Measurements from ENCODE around the gene POLR2H. TPM values are rescaled to one million over a fixed set of nuclear protein-coding genes. Genes with fewer than 3 reads are reported as not detected.

POLR2H gene
- total RNA-seq, 2 donors from 2014 or later, result 26.8 to 34.4 TPM

DNA sequence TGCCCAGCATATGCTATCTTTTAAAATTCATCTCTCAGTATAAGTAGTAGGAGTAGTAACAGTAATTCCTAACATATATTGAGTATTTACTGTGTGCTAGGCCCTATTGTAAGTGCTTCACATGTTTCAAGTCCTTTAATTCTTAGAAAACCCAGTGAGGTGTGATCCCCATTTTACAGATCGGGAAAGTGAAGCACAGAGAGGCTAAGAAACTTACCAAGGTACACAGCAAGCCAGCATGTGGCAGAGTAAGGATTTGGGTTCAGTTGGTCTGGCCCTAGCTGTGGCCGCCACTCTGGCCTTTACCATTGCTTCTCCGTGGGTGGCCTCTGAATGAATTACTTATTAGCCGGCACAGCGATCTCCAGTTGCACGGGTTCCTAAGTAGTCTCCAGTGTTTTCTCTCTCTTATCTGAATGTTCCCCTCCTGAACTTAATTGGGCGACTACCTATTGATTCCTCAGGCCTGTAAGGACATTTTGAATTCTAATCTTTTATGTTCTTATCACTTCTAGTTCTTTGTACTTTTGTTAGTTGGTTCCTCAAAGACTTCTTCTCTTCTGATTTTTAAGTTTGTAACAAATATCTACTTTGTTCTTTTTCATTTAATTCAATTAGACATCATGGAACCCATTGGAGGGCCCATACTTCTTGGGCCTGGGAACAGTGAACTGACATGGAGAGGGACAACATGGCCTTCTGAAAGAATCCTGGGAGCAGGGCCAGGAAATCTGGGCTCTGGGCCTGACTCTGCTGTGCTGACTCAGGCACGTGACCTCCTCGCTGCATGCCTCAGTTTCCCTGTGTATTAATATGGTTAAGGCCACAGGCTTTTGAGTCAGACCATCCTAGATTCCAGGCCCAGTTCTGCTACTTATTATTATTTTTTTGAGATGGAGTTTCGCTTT lies 11.7 kb upstream of the POLR2H start:
- intact Hi-C loops (cut with DNase I), result no loop called here
- ATAC-seq (no peak), DNase-seq (no peak)

DNA sequence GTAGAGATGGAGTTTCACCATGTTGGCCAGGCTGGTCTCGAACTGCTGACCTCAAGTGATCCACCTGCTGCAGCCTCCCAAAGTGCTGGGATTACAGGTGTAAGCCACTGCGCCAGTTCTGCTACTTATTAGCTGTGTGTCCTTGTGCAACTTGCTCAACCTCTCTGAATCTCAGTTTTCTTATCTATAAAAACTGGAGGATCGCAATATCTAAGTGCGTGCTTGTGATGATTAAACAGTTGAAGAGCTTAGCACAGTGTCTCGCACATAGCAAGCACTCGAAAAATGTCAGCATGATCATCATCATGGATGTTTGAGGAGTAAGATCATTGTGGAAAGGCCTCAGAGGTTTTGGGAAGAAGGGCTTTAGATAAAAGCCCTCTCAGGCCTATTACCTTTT lies 10.9 kb upstream of the POLR2H start:
- ATAC-seq (no peak), DNase-seq (no peak)
- intact Hi-C loops (cut with DNase I), result no loop called here

DNA sequence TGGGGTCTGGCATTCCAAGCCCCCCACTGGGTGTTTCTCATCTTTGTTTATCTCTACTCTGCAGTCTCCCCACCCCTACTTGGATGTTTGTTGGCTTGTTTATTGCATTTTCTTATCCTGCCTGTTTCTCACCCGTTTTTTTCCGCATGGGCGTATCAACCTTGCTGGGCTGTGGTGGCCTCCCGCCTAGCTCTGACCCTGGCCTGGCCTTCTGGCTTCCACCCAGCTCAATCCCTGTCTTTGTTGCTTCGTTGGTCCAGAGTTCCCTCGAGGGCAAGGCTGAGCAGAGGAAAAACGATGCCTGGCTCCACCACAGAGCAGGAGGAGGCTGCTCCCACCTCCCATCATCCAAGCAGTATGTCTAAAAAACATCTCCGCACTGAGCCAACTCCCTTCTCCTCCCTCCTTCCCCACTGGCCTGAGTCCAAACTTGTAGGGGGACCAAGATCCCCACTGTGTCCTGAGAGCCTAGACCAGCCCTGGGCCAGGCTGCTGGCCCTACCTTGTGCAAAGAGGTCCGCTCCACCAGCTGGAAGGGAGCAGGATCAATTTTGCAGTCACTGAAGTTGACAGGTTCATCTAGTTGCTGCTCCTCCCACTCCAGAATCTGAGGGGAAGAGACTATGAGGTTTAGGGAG lies 9.9 kb upstream of the POLR2H start:
- intact Hi-C loops (cut with DNase I), result no loop called here
- no peak for DNase-seq
- ATAC-seq, result peak in 1 of 2 donors; percentile 5

DNA sequence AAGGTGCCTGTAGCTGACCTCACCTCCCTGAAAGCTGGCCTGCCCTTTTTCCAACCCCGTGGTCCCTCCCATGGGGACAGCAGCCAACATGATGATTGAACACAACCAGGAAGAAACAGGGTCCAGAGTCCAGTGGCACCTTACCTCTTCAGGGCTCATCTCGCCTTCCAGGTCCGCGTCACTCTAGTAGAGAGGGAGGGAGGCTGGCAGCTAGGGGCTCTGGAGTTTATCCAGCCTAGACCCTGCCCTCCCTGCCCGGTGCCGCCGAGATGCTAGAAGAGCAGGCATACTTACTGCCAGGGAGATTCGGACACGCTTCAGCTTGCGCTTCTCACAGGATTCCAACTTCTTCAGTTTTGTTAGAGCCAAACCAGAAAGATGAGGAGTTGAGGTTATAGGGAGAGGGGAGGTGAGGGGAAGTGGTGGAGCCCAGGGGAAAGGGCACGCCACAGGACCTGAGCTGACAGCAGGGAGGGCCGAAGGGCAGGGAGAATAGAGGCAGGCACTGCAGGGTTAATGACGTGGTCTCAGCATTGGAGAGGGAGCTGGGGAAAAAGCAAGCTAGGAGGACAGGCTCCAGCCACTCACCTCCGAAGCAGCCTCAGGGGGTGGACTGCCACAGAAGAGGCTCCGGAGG lies 9.2 kb upstream of the POLR2H start:
- intact Hi-C loops (cut with DNase I), result no loop called here
- ATAC-seq (peak in 1 of 2 donors; percentile 7), DNase-seq (no peak)

DNA sequence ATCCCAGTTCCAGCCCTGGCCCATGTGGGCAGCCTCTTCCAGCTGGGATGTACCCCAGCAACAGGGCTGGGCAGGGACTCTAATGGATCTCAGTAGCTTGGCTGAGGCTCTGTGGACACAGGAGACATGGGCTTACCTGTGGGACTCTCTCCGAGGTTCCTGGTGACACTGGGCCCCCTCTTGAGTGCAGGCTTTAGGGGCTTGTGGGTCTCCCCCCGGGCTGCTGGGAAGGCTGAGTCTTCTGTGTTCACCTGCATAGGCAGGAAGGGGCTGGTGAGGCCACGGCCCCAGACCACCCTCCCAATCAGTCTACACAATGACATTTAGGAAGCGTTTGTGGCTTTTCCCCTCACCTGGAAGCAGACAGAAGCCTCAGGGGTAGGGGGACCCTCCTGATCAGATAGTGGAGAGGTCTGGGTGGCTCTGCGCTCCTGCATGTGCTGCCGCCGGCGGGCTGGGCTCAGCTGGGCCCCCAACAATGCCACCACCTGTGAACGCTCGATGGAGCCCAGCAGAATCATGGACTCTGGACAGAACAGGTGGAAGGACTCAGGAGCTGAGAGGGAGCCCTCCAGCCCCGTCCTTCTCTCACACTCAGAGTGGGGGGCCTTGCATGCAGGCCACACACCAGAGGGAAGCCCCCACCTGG lies 8.5 kb upstream of the POLR2H start:
- ATAC-seq (no peak), DNase-seq (no peak)
- intact Hi-C loops (cut with DNase I), result no loop called here

DNA sequence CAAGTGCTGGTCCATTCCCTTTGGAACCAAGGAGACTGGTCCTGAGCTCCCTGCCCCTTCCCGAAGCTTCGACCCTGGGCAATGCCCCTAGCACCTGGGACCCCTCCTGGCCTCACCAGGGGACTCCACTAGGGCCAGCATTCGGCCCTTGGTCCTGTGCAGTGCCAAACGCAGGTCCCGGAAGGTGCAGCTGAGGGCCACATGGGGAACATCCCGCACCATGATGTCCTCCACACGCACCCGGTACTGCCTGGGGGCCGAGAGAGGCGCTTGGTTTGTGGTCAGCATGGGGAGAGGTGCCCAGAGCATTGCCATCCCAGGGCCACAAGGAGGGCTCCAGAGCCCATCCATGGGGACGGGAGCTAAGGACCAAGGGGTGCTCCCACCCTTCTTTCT lies 8.0 kb upstream of the POLR2H start:
- ATAC-seq (no peak), DNase-seq (no peak)
- intact Hi-C loops (cut with DNase I), result no loop called here

DNA sequence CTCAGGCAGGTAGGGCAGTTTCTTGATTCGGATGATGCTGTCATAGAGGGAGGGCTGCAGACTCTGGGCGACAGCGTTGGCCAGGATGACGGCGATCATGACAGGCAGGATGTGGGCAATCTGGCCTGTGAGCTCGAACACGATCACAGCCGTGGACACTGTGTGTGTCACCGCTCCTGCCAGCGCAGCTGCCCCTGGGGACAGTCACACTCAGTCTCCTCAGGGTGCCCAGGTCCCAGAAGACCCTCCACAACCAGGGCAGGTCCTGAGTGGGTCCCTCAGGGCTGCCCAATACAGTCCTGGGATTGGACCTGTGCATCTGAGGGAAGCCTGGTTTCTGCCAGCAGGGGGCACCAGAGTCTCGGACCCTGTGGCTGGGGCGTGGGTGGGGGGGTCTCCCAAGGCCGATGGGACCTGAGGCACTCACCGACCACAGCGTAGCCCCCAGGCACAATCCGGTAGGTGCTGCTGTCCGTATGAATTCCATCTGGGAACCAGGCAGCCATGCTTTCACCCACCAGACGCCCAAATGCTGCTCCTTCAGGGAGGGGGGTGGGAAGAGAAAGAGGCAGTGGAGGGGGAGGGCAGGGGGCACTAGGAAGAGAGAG lies 7.3 kb upstream of the POLR2H start:
- ATAC-seq, result peak; percentile 45 to 50

DNA sequence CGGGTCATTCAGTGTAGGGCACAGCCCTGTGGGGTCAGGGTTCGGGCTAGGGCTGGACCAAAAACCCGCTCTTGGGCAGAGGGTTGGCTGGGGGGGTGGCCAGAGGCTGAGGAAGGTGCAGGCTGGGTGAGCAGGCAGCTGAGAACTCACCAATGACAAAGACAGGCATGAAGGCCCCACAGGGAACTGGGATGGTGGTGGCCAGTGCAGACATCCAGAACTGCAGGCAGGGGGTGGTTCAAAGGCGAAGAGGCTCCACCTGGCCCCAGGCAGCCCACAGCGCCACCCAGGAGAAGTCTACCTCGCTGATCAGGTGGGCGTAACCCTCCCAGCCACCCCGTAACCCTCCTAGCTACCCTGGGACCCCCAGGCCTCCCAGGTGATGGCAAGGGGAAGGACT lies 6.8 kb upstream of the POLR2H start:
- intact Hi-C loops (cut with DNase I), result no loop called here
- DNase-seq, result no peak
- ATAC-seq, result no peak

More for the DNA sequence above, 7.3 kb upstream of the POLR2H start:
- intact Hi-C loops (cut with DNase I), result no loop called here
- peak; percentile 69 for DNase-seq

DNA sequence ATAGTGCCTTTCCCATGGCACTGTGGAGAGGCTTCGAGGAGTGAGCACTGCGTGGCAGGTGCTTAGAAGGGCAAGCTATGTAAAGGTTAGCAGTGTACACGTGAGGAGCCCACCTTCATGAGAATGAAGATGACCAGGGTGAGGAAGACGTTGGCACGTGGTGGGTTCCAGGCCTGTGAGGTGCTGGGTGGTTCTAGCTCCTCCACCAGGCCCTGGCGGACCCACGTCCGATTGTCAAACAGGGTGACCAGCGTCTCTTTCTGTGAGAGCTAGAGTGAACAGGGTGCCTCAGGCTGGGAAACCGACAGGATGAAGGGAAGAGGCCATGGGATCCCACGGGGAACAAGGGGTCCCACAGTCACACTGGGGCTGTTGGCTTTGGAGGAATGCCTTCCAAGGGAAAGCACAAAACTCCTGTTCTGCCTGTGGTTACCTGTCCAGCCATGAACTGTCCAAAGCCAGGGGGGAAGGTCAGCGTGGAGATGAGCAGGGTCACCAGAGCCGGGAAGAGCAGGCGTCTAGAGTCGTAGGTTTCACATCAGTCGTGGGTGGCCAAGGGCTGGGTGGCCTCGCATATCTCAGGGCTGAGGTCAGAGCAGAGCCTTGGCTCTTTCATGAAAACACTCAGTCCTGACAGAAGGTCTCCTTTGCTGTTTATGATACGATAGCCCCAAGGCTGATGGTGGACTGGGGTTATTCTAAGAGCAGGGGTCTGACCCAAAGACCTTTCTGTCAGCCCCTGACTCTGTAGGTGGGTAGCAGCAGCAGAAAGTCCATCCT lies 6.1 kb upstream of the POLR2H start:
- intact Hi-C loops (cut with DNase I), result no loop called here
- DNase-seq, result no peak
- ATAC-seq, result no peak

DNA sequence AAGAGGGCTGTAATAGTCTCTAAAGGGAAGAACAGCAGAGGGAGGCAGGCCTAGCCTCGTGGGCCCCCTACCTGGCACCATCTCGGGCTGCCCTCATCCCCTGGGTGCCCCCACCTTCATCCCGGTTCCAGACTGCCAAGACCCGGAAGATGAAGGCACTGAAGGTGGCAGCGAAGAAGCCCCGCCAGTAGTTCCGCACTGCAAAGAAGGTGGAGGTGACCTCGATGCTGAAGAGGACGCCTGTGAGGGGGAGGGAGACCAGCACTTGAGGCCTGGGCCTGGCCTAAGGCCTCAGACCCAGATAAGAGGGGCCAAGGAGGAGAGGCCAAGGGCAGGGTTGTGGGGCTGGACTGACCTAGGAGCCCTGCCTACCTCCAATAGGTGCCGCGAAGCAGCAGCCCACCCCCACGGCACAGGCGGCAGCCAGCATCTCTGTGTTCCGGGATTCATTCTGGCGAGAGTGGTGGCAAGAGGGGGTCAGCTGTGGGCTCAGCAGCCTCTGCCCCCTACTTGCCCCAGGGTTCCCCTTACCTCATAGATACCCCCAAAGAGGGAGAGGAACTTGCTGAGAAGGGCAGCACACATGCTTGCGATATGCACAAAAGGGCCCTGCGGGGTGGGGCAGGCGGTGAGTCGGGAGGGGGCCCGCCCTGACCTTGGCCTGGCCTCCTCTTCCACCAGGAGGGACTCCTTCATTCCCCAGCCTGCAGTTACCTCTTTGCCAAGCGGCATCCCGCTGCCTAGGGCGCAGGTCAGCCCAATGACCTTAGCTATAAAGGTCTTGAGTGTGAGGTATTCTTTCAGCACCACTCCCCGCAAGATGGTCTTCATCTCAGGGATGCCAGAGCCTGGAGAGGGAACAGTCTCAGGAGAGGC lies 4.0 kb upstream of the POLR2H start:
- no peak for DNase-seq
- intact Hi-C loops (cut with DNase I), result no loop called here
- no peak for ATAC-seq

DNA sequence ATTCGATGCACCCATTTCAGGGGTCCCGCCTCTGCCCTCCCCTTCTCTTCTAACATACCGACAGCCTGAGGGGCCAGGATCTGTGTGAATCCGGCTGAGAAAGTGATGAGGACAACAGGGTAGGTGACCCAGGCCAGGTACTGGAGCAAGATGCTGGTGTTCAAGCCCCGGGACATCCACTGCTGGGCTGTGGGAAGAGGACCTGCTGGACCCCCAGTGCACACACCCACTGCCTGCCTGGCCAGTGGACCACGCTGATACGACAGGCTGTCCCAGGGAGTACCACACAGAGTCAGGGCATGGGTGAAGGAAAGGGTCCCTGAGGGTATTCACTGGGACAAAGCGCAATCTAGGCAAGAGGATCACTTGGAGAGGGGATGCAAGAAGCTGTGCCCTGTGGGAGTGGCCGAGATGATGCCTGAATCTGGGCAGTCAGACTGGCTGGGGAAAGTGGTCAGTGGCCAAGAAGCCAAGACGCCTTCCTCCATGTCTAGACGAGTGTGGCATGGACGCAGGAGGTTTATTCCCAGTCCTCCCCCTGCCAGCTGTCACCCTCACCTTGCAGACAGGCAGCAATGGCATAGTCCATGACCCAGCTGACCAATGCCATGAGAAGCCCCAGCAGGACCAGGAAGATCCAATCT lies 3.3 kb upstream of the POLR2H start:
- DNase-seq, result no peak
- ATAC-seq, result no peak
- intact Hi-C loops (cut with DNase I), result no loop called here

DNA sequence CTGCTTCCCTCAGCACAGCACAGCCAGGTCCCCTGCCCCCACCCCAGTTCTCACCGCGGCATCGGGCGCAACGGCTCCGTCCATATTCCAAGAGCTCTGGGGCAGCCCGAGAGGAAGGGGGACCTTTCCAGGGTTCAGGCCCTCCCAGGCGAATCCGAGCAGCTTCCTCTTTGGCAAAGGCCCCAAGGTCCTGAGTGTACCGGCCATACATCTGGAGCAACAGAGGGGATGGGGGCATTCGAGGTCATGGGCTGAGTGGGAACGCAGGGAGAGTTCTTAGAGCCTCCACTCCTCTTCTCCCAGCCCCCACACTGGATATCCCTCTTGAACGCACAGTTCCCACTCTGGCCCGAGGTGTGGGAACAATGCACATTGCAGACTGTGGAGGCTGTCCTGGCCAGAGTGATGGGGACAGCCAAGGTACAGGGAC lies 2.6 kb upstream of the POLR2H start:
- ATAC-seq, result no peak
- DNase-seq, result no peak
- intact Hi-C loops (cut with DNase I), result no loop called here

DNA sequence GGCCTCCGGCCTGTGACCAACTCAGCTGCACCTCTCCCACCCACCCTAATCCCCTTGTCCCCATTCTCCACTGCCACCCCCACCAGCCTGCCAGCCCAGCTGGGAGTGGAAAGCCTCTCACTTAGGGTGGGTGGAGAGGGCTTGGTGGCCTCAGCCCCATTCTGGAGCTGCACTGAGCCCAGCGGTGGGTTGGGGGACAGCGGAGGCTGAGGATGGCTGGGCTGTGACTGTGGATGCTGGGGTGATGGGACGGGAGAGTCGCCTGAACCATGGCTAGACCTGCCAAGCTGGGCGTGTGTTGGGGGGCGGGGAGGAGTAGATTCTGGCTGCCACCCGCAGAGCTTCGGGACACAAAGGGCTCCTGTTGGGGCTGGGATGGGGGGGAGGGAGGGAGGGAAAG lies 1.9 kb upstream of the POLR2H start:
- intact Hi-C loops (cut with DNase I), result no loop called here
- no peak for DNase-seq
- no peak for ATAC-seq

DNA sequence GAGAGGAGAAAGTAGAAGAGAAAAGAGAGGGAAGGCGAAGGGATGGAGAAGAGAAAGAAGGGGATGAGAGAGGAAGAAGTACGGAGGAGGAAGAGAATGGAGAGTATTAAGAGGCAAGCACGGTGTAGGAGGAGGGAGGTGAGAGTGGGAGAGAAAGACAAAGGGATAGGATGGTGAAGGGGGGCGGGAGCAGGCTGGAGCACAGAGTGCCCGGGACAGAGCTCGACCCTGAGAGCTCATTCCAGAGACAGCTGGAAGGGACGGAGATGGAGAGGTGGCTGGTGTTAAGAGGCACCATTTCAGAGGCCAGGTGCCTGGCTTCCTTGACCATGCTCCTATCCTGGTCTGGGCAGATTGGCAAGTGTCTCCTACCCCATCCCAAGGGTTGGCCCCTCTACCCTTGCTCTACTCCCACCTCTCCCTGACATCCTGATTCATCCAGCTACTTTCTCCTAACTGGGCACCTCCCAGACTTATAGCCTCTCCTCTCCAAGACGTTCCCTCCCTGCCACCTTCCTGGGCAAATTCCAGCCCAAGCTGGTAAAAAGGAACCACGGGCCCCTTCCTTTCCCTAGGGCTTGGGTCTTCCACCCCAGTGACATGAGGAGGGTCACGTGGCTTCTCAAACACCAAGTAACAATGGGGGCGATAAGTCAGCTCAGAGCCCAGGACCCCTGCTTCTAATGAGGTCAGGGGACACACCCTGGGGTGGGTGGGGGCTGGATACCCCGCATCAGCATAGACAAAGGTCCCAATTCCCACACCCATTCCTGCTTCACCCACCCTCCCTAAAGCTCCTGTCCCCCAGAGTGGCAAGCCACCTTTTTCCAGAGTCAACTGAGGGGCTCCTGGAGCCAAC lies 1.2 kb upstream of the POLR2H start:
- intact Hi-C loops (cut with DNase I), result no loop called here
- ATAC-seq (no peak), DNase-seq (no peak)

DNA sequence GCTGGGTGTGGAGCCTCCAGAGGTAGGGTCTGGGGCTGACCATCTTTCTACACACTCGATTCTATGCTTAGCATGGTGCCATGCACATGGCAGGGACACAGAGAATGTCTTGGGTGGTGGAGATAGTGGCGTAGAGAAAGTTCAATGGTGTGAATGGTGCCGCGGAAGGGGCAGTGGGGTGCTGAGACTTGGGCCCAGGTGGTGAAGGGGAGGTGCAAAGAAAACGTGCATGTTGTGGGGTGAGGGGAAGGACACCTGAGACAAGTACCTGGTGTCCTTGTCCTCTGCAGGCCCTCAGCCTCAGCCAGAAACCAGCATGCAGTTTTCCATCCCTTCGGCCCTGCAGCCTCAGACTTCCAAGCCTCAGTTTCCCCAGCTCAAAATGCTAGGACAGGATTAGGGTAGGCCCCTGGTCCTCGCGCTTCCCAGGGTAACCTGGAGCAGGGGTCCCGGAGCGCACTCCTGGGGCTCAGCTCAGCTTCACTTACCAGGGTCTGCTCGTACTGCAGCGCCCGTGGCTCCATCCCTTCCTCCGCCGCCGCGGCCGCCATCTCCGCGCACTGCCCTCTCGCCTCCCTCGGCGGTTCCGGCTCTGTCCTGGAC lies 480 bp upstream of the POLR2H start:
- DNase-seq (no peak), ATAC-seq (no peak)
- intact Hi-C loops (cut with DNase I), result no loop called here
